ENCODE data around the gene ADAM19.

The ADAM19 gene

GRCh38 chr5:157454273-157454672 lies 121.3 kb downstream of the ADAM19 start:
- Histone ChIP-seq H3K4me1 (ENCODE audit: control insufficient read depth in 1 of 2, insufficient read depth in 1 of 2, low read depth in 1 of 2, low read length in 1 of 2) (peaks cover 5 to 7% of the 10 kb centered on the region in 2 experiments), H3K9me3 (no peaks in the 10 kb centered on the region)
- no peak for TF ChIP-seq CTCF (IDR thresholded peaks at IDR 0.05)

GRCh38 chr5:157451806-157452205 lies 123.8 kb downstream of the ADAM19 start:
- Histone ChIP-seq H3K4me3 (ENCODE audit: low read depth in 1 of 2, low read length in 1 of 2) (no peak overlapping the region), H3K9me3 (no peaks in the 10 kb centered on the region), H3K4me1 (ENCODE audit: control insufficient read depth in 1 of 2, insufficient read depth in 1 of 2, low read depth in 1 of 2, low read length in 1 of 2) (no peaks in the 10 kb centered on the region), H3K27ac (no peak overlapping the region), H3K36me3 (no peaks in the 10 kb centered on the region), H3K27me3 (peaks cover 22% of the 10 kb centered on the region)
- TF ChIP-seq CTCF (IDR thresholded peaks at IDR 0.05): no peak

More at GRCh38 chr5:157454273-157454672, 121.3 kb downstream of the ADAM19 start:
- Histone ChIP-seq H3K27me3 (peaks cover 32% of the 10 kb centered on the region), H3K27ac (no peak overlapping the region), H3K4me3 (ENCODE audit: low read depth in 1 of 2, low read length in 1 of 2) (no peak overlapping the region), H3K36me3 (no peaks in the 10 kb centered on the region)

- no peak for TF ChIP-seq CTCF (IDR thresholded peaks at IDR 0.05)
Measured at GRCh38 chr5:157450024-157450423, 125.6 kb downstream of the ADAM19 start.

GRCh38 chr5:157449011-157449723 lies 126.4 kb downstream of the ADAM19 start:
- Histone ChIP-seq H3K4me3 (ENCODE audit: low read depth in 1 of 2, low read length in 1 of 2) (no peak overlapping the region), H3K27ac (no peak overlapping the region), H3K9me3 (no peaks in the 10 kb centered on the region), H3K27me3 (peaks cover 25% of the 10 kb centered on the region), H3K4me1 (ENCODE audit: control insufficient read depth in 1 of 2, insufficient read depth in 1 of 2, low read depth in 1 of 2, low read length in 1 of 2) (no peaks in the 10 kb centered on the region), H3K36me3 (no peaks in the 10 kb centered on the region)
- no peak for TF ChIP-seq CTCF (IDR thresholded peaks at IDR 0.05)

More at GRCh38 chr5:157450024-157450423, 125.6 kb downstream of the ADAM19 start:
- Histone ChIP-seq H3K4me3 (ENCODE audit: low read depth in 1 of 2, low read length in 1 of 2) (no peak overlapping the region), H3K27ac (no peak overlapping the region), H3K36me3 (no peaks in the 10 kb centered on the region), H3K9me3 (no peaks in the 10 kb centered on the region), H3K4me1 (ENCODE audit: control insufficient read depth in 1 of 2, insufficient read depth in 1 of 2, low read depth in 1 of 2, low read length in 1 of 2) (no peaks in the 10 kb centered on the region), H3K27me3 (peaks cover 24% of the 10 kb centered on the region)

- no peak overlapping the region for H3K4me3 ChIP-seq (ENCODE audit: low read depth in 1 of 2, low read length in 1 of 2)
- H3K27me3 ChIP-seq: peaks cover 40% of the 10 kb centered on the region
- TF ChIP-seq CTCF (IDR thresholded peaks at IDR 0.05): no peak
- no peaks in the 10 kb centered on the region for H3K36me3 ChIP-seq
- H3K9me3 ChIP-seq: no peaks in the 10 kb centered on the region
- no peak overlapping the region for H3K27ac ChIP-seq
- H3K4me1 ChIP-seq (ENCODE audit: control insufficient read depth in 1 of 2, insufficient read depth in 1 of 2, low read depth in 1 of 2, low read length in 1 of 2): no peaks in the 10 kb centered on the region
Measured at GRCh38 chr5:157447201-157447637, 128.4 kb downstream of the ADAM19 start.
